Measurements from ENCODE around the gene MYL5.

DNA sequence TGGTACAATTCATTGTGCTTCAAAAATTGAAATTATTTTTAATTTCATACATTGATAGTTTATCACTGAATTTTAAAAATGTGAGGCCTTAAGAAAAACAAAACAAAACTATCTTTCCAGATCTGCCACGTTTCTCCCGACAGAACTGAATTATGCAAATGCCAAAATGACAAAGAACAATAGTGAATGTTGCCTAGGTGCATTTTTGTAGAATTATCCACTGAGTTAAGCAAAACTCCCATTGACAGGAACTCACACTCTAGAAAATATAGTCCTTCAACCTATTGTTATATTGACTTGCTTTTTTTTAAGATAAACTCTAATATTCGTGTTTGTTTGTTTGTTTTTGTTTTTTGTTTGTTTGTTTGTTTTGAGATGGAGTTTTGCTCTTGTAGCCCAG is 37.8 kb downstream of the MYL5 start:
- TF ChIP-seq, protein P1, sequence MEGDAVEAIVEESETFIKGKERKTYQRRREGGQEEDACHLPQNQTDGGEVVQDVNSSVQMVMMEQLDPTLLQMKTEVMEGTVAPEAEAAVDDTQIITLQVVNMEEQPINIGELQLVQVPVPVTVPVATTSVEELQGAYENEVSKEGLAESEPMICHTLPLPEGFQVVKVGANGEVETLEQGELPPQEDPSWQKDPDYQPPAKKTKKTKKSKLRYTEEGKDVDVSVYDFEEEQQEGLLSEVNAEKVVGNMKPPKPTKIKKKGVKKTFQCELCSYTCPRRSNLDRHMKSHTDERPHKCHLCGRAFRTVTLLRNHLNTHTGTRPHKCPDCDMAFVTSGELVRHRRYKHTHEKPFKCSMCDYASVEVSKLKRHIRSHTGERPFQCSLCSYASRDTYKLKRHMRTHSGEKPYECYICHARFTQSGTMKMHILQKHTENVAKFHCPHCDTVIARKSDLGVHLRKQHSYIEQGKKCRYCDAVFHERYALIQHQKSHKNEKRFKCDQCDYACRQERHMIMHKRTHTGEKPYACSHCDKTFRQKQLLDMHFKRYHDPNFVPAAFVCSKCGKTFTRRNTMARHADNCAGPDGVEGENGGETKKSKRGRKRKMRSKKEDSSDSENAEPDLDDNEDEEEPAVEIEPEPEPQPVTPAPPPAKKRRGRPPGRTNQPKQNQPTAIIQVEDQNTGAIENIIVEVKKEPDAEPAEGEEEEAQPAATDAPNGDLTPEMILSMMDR (conservative IDR thresholded peaks at IDR 0.05; ENCODE audit: low read depth, low read length), result no peak
- TF ChIP-seq EZH2 (IDR thresholded peaks at IDR 0.05; ENCODE audit: borderline replicate concordance, low read depth, low read length, poor library complexity, severe bottlenecking), result no peak

Measured in A673 (cell line).